Ishikawa (cell line): ENCODE data around the gene PACSIN2.
A peak's percentile ranks its signal among the peaks of the same experiment; 100 is the strongest.

Source experiments
- CREB1 ChIP-seq: IDR thresholded peaks from 2 replicates; pipeline ENCODE4 v1.6.1; 2012; ENCODE audit warnings: low read depth
- EGR1 ChIP-seq: IDR thresholded peaks from 2 replicates; pipeline ENCODE4 v1.6.1; 2012
- EP300 ChIP-seq: IDR thresholded peaks from 2 replicates; pipeline ENCODE4 v1.6.1; 2012; ENCODE audit warnings: borderline replicate concordance
- FOXM1 ChIP-seq: IDR thresholded peaks from 2 replicates; pipeline ENCODE4 v1.6.1; 2012; ENCODE audit warnings: low read depth, borderline replicate concordance
- MAX ChIP-seq: IDR thresholded peaks from 2 replicates; pipeline ENCODE4 v1.6.1; 2012
- RAD21 ChIP-seq: IDR thresholded peaks from 2 replicates; pipeline ENCODE4 v1.6.1; 2012; ENCODE audit warnings: low read depth
- REST ChIP-seq: IDR thresholded peaks from 2 replicates; pipeline ENCODE4 v1.6.1; 2012; ENCODE audit warnings: low read depth, mild to moderate bottlenecking
- TAF1 ChIP-seq: IDR thresholded peaks from 2 replicates; pipeline ENCODE4 v1.6.1; 2012; ENCODE audit warnings: low read depth, mild to moderate bottlenecking
- TCF12 ChIP-seq: IDR thresholded peaks from 2 replicates; pipeline ENCODE4 v1.6.1; 2012; ENCODE audit warnings: low read depth
- YY1 ChIP-seq: IDR thresholded peaks from 2 replicates; pipeline ENCODE4 v1.6.1; 2012; ENCODE audit warnings: low read depth
- ZBTB7A ChIP-seq: IDR thresholded peaks from 2 replicates; pipeline ENCODE4 v1.6.1; 2012; ENCODE audit warnings: low read depth

GRCh38 chr22:42856179-42856864 is 158.6 kb downstream of the PACSIN2 start:
- TF ChIP-seq RAD21 (no peak), TAF1 (no peak), CREB1 (no peak), REST (no peak), ZBTB7A (no peak), YY1 (no peak), MAX (0 out of 2 replicates have a peak, but pooled peaks have one; percentile 24), FOXM1 (no peak), TCF12 (no peak), EP300 (no peak), EGR1 (no peak)
